ENCODE results near the gene ESPN.
"Not testable (repeated sequence)": the region's sequence is repeated elsewhere in the genome, so short reads cannot be mapped to it uniquely, and the experiment has no call there.

The ESPN gene

GRCh38 chr1:6428453-6428852, 3.9 kb downstream of the ESPN start:
- DNase-seq: not testable (repeated sequence)

- not testable (repeated sequence) for DNase-seq
Observed at GRCh38 chr1:6429660-6430411, 5.3 kb downstream of the ESPN start.

- not testable (repeated sequence) for DNase-seq
Observed at GRCh38 chr1:6431645-6432579, 7.3 kb downstream of the ESPN start.

- DNase-seq: no peak
Observed at GRCh38 chr1:6434186-6434585, 9.6 kb downstream of the ESPN start.

- DNase-seq: no peak
Observed at GRCh38 chr1:6435129-6435528, 10.6 kb downstream of the ESPN start.

- DNase-seq: no peak
Observed at GRCh38 chr1:6435547-6435946, 11.0 kb downstream of the ESPN start.

GRCh38 chr1:6436277-6436676, 11.7 kb downstream of the ESPN start:
- DNase-seq: not testable (repeated sequence)

GRCh38 chr1:6437012-6437700, 12.6 kb downstream of the ESPN start:
- DNase-seq: not testable (repeated sequence)

GRCh38 chr1:6438047-6438525, 13.5 kb downstream of the ESPN start:
- DNase-seq: peak; percentile 14

- no peak for DNase-seq
Observed at GRCh38 chr1:6440198-6441126, 15.9 kb downstream of the ESPN start.

- DNase-seq: no peak
Observed at GRCh38 chr1:6441586-6441985, 17.0 kb downstream of the ESPN start.

- DNase-seq: no peak
Observed at GRCh38 chr1:6443339-6444115, 19.0 kb downstream of the ESPN start.

- no peak for DNase-seq
Observed at GRCh38 chr1:6444377-6444776, 19.8 kb downstream of the ESPN start.

- no peak for DNase-seq
Observed at GRCh38 chr1:6445062-6445763, 20.6 kb downstream of the ESPN start.

- DNase-seq: not testable (repeated sequence)
Observed at GRCh38 chr1:6445929-6446328, 21.4 kb downstream of the ESPN start.

- DNase-seq: no peak
Observed at GRCh38 chr1:6446665-6447015, 22.1 kb downstream of the ESPN start.

GRCh38 chr1:6447016-6447817, 22.6 kb downstream of the ESPN start:
- no peak for DNase-seq

GRCh38 chr1:6447818-6448748, 23.5 kb downstream of the ESPN start:
- DNase-seq: no peak

Data from NK-92 treated with Interleukin-12 subunit alpha and Interleukin-12 subunit beta, amount 100 ng/mL, for 24 hours (cell line).